Dendritic cell treated with granulocyte-macrophage colony-stimulating factor and Interleukin-4, amounts not matched to agents 40 ng/mL and 50 ng/mL, for 4 days (primary cell): Measurements from ENCODE around the gene PALLD.
"Not testable (repeated sequence)": the region's sequence is repeated elsewhere in the genome, so short reads cannot be mapped to it uniquely, and the experiment has no call there.

ENCODE experiments used
- H3K27ac Mint-ChIP-seq: one replicate; pipeline ENCODE4 v1.8.0; 2022; ENCODE audit warnings: mild to moderate bottlenecking, mixed read lengths
- H3K27me3 Mint-ChIP-seq: one replicate; pipeline ENCODE4 v1.8.0; 2022; ENCODE audit warnings: mild to moderate bottlenecking, mixed read lengths
- H3K36me3 Mint-ChIP-seq: one replicate; pipeline ENCODE4 v1.8.0; 2022; ENCODE audit warnings: low read depth, mixed read lengths
- H3K4me1 Mint-ChIP-seq: one replicate; pipeline ENCODE4 v1.8.0; 2022; ENCODE audit warnings: low read depth, mixed read lengths
- H3K4me3 Mint-ChIP-seq: one replicate; pipeline ENCODE4 v1.8.0; 2022; ENCODE audit warnings: mild to moderate bottlenecking, moderate library complexity, mixed read lengths
- H3K9me3 Mint-ChIP-seq: one replicate; pipeline ENCODE4 v1.8.0; 2022; ENCODE audit warnings: mixed read lengths
- intact Hi-C: fragments of 100-400 bp; cut with micrococcal nuclease; formaldehyde crosslinking; loops from one replicate; pipeline ENCODE4 v1.15.0; 2022

Gene PALLD

DNA sequence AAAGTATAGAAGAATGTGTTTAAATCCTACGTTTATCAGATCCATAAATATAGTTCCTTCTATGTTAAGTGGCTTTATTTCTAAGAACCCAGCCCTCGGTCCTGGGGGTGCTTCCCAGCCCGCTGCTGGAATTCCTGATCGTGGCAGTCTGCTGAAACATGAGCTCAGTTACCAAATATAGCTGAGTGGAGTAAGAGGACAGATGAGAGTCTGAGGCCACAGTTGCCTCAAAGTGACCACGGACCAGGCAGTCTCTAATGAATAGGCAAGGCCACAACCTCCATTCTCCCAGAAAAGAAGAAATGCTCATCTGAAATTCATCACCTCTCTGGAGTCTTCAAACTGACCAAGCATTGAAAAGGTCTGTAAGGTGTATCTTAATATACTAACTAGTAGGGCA is at the start of gene PALLD:
TSS of gene PALLD (plus strand) at position 219 of the 400 bp plus-strand sequence.
- H3K4me1 Mint-ChIP-seq = peaks cover 4% of the 10 kb centered on the region
- H3K27ac Mint-ChIP-seq = no peak within 1 kb of the TSS
- H3K36me3 Mint-ChIP-seq = no peaks in the 10 kb centered on the region
- H3K4me3 Mint-ChIP-seq = no peak within 1 kb of the TSS
- intact Hi-C loops = no loop called here
- H3K9me3 Mint-ChIP-seq = no peaks in the 10 kb centered on the region
- H3K27me3 Mint-ChIP-seq = no peaks in the 10 kb centered on the region

DNA sequence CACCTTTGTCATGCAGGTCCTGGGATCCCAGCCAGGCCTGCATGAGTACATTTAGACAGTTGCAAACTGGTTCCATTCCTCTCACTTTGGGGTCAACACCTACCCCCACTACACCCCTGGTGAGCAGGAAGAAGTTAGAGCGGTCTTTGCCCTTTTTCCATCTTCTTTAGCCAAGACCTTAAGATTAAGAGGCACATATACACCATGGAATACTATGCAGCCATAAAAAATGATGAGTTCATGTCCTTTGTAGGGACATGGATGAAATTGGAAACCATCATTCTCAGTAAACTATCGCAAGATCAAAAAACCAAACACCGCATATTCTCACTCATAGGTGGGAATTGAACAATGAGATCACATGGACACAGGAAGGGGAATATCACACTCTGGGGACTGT is 47.8 kb upstream of the PALLD start:
- H3K9me3 Mint-ChIP-seq, H3K4me3 Mint-ChIP-seq, intact Hi-C loops, H3K27me3 Mint-ChIP-seq, H3K27ac Mint-ChIP-seq: not testable (repeated sequence)
- peaks cover 20% of the 10 kb centered on the region for H3K4me1 Mint-ChIP-seq
- peaks cover 40% of the 10 kb centered on the region for H3K36me3 Mint-ChIP-seq

DNA sequence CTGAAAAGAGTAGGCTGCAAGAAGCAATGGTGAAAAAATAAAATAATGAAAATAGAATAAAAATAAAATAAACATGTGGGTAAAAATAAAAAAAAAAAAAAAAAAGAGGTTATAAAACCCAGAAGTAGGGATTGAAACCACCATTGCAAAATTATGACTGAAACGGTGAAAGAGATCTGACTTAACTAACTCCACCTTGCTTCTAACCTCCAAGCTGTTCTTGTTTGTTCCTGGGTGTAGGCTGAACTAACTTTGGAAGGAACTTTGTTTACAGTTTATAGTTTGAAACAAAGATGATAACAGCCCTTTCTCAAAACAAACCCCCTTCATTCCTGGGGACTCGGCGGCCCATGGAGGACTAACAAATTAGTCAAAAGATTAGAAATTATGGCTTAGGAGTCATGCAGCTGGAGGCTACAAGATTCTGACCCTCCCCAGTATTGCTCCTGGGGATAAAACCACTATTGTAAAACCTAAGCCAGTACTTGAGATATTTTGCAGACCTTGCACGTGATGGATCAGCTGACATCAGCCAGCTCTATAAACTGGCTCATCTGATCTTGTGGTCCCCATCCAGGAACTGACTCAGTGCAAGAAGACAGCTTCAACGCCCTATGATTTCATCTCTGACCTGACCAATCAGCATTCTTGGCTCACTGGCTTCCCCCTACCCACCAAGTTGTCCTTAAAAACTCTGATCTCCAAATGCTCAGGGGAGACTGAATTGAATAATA is 47.0 kb upstream of the PALLD start:
- Mint-ChIP-seq H3K27me3 (no peaks in the 10 kb centered on the region), H3K27ac (peak overlapping the region; percentile 36), H3K36me3 (peaks cover 46% of the 10 kb centered on the region), H3K9me3 (peaks cover 7% of the 10 kb centered on the region), H3K4me1 (peaks cover 20% of the 10 kb centered on the region), H3K4me3 (no peak overlapping the region)
- intact Hi-C loops = no loop called here

GRCh38 chr4:168451331-168451730 is 45.5 kb upstream of the PALLD start:
- Mint-ChIP-seq H3K4me3 (no peak overlapping the region), H3K36me3 (peaks cover 48% of the 10 kb centered on the region), H3K9me3 (peaks cover 7% of the 10 kb centered on the region), H3K4me1 (peaks cover 20% of the 10 kb centered on the region), H3K27me3 (no peaks in the 10 kb centered on the region), H3K27ac (peak overlapping the region; percentile 36)
- intact Hi-C loops = no loop called here

- intact Hi-C loops = no loop called here
- Mint-ChIP-seq H3K9me3 (peaks cover 7% of the 10 kb centered on the region), H3K4me1 (peaks cover 20% of the 10 kb centered on the region), H3K36me3 (peaks cover 44% of the 10 kb centered on the region), H3K27ac (peak overlapping the region; percentile 36), H3K4me3 (no peak overlapping the region), H3K27me3 (no peaks in the 10 kb centered on the region)
These were observed 45.0 kb upstream of the PALLD start for GRCh38 chr4:168451744-168452390.

- intact Hi-C loops = no loop called here
- peaks cover 20% of the 10 kb centered on the region for H3K4me1 Mint-ChIP-seq
- H3K4me3 Mint-ChIP-seq = no peak overlapping the region
- H3K36me3 Mint-ChIP-seq = peaks cover 52% of the 10 kb centered on the region
- peaks cover 7% of the 10 kb centered on the region for H3K9me3 Mint-ChIP-seq
- no peaks in the 10 kb centered on the region for H3K27me3 Mint-ChIP-seq
- H3K27ac Mint-ChIP-seq = no peak overlapping the region
These were observed 43.7 kb upstream of the PALLD start for GRCh38 chr4:168453146-168453545.

- H3K27me3 Mint-ChIP-seq, H3K4me1 Mint-ChIP-seq, H3K4me3 Mint-ChIP-seq, H3K9me3 Mint-ChIP-seq, intact Hi-C loops, H3K27ac Mint-ChIP-seq: not testable (repeated sequence)
- peaks cover 53% of the 10 kb centered on the region for H3K36me3 Mint-ChIP-seq
These were observed 38.6 kb upstream of the PALLD start for GRCh38 chr4:168458256-168458655.

- Mint-ChIP-seq H3K4me3 (no peak overlapping the region), H3K27ac (no peak overlapping the region), H3K9me3 (no peaks in the 10 kb centered on the region), H3K4me1 (no peaks in the 10 kb centered on the region), H3K36me3 (peaks cover 44% of the 10 kb centered on the region), H3K27me3 (no peaks in the 10 kb centered on the region)
- intact Hi-C loops = no loop called here
These were observed 35.0 kb upstream of the PALLD start for GRCh38 chr4:168461821-168462220.

GRCh38 chr4:168472920-168473319 is 23.9 kb upstream of the PALLD start:
- Mint-ChIP-seq H3K4me3 (no peak overlapping the region), H3K4me1 (peaks cover 25% of the 10 kb centered on the region), H3K27me3 (no peaks in the 10 kb centered on the region), H3K36me3 (peaks cover 43% of the 10 kb centered on the region), H3K9me3 (no peaks in the 10 kb centered on the region), H3K27ac (no peak overlapping the region)
- intact Hi-C loops = no loop called here

DNA sequence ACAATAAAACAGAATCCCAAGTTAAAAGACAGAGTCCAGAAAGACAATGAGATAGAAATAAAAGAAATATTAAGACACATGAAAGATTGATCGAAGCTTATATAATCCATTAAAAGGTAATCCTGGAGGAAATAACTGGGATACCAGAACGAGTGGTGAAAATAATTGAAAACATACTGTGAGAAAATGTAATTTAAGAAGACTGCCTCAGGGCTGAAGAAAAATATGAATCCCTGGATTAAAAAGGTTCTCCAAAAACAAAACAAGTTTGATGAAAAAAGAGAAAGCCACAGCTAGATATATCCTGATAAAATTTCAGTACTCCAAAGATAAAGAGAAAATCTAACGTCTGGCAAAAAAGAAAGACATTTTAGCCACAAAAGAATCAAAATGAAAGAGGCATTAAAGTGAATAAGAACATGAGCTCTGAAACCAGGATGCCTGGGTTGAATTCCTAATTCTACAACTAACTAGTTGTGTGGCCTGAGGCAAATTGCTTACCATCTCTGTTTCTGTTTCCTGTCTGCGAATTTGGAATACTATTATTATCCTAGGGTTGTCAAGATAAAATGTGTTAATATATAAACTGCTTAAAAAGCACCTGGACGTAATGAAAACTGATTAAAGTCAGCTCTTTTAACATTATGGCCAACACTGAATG is 22.1 kb upstream of the PALLD start:
- Mint-ChIP-seq H3K4me3 (no peak overlapping the region), H3K27ac (no peak overlapping the region), H3K36me3 (peaks cover 34% of the 10 kb centered on the region), H3K27me3 (no peaks in the 10 kb centered on the region), H3K9me3 (no peaks in the 10 kb centered on the region), H3K4me1 (peaks cover 38% of the 10 kb centered on the region)
- intact Hi-C loops = loop anchor here (5.0 kb wide), 1 partner anchor 157 kb away; the partner anchor contains the start of gene DDX60

DNA sequence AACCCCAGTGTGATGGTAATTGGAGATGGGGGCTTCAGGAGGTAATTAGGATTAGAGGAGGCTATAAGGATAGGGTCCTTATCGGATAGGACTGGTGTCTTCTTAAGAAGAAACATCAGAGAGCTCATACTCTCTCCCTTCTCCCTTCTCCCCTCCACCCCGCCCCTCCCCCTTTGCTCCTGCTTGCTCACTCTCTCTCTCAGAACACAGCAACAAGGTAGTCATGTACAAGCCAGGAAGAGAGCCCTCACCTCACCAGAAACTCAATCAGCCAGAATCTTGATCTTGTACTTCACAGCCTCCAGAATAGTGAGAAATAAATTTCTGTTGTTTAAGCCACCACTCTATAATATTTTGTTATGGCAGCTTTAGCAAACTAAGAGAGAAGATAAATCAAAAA is 21.1 kb upstream of the PALLD start:
- H3K4me3 Mint-ChIP-seq = no peak overlapping the region
- H3K9me3 Mint-ChIP-seq = no peaks in the 10 kb centered on the region
- peaks cover 32% of the 10 kb centered on the region for H3K36me3 Mint-ChIP-seq

GRCh38 chr4:168478868-168479267 is 18.0 kb upstream of the PALLD start:
- H3K4me1 Mint-ChIP-seq = peaks cover 50% of the 10 kb centered on the region
- H3K36me3 Mint-ChIP-seq = peaks cover 8% of the 10 kb centered on the region
- H3K27ac Mint-ChIP-seq = peak overlapping the region; percentile 95
- intact Hi-C loops = loop anchor here (5.0 kb wide), 1 partner anchor 162 kb away; the partner anchor contains the start of gene DDX60
- H3K27me3 Mint-ChIP-seq = no peaks in the 10 kb centered on the region
- H3K9me3 Mint-ChIP-seq = no peaks in the 10 kb centered on the region
- peak overlapping the region; percentile 44 for H3K4me3 Mint-ChIP-seq

More for the DNA sequence above, 21.1 kb upstream of the PALLD start:
- Mint-ChIP-seq H3K27me3 (no peaks in the 10 kb centered on the region), H3K27ac (no peak overlapping the region), H3K4me1 (peaks cover 39% of the 10 kb centered on the region)
- intact Hi-C loops = loop anchor here (5.0 kb wide), 1 partner anchor 158 kb away; the partner anchor contains the start of gene DDX60

GRCh38 chr4:168480931-168481611 is 15.8 kb upstream of the PALLD start:
- Mint-ChIP-seq H3K27ac (peak overlapping the region; percentile 95), H3K4me3 (peak overlapping the region; percentile 87), H3K9me3 (no peaks in the 10 kb centered on the region), H3K36me3 (peaks cover 8% of the 10 kb centered on the region), H3K27me3 (no peaks in the 10 kb centered on the region), H3K4me1 (peaks cover 48% of the 10 kb centered on the region)
- intact Hi-C loops = loop anchor here (2.0 kb wide), 1 partner anchor 24 kb away; no protein-coding TSS in a partner anchor
